SU-DHL-6 (cell line): Measurements from ENCODE around the gene PKNOX2.

Source experiments
- H2AFZ ChIP-seq: fragments of 200-600 bp; sonication (generic); 2 replicates; pipeline ENCODE4 v1.6.1; 2014; ENCODE audit warnings: low read depth, mild to moderate bottlenecking, moderate library complexity, mixed read lengths, antibody characterized with exemption, low read length; ENCODE audit not compliant: severe bottlenecking
- H3F3A ChIP-seq: fragments of 200-600 bp; shearing (Covaris generic); 2 replicates; pipeline ENCODE4 v1.6.0; 2016; ENCODE audit warnings: antibody characterized with exemption, mild to moderate bottlenecking; ENCODE audit not compliant: insufficient read depth
- H3K27ac ChIP-seq: fragments of 200-600 bp; sonication (generic); 2 replicates; pipeline ENCODE4 v1.5.1; 2016; ENCODE audit warnings: low read depth, mild to moderate bottlenecking, low read length, moderate library complexity, mixed read lengths
- H3K27me3 ChIP-seq: fragments of 200-600 bp; sonication (generic), shearing (Covaris generic); 2 replicates; pipeline ENCODE4 v1.6.0; 2014; ENCODE audit warnings: mild to moderate bottlenecking, low read length
- H3K36me3 ChIP-seq: fragments of 200-600 bp; sonication (generic); 2 replicates; pipeline ENCODE4 v1.6.1; 2014; ENCODE audit warnings: mild to moderate bottlenecking, low read length, mixed read lengths
- H3K4me2 ChIP-seq: fragments of 300-600, 200-600 bp; shearing (Covaris generic), sonication (generic); 2 replicates; pipeline ENCODE4 v1.6.0; 2014; ENCODE audit warnings: low read length, low read depth, mild to moderate bottlenecking; ENCODE audit not compliant: poor library complexity, severe bottlenecking
- H3K4me3 ChIP-seq: fragments of 200-600 bp; sonication (generic); 2 replicates; pipeline ENCODE4 v1.5.1; 2014; ENCODE audit warnings: antibody characterized with exemption, low read length, mild to moderate bottlenecking, mixed read lengths; ENCODE audit not compliant: insufficient read depth, poor library complexity, severe bottlenecking
- H3K79me2 ChIP-seq: fragments of 200-600 bp; sonication (generic); 2 replicates; pipeline ENCODE4 v1.6.1; 2014; ENCODE audit warnings: mild to moderate bottlenecking, low read length, moderate library complexity; ENCODE audit not compliant: insufficient read depth
- H3K9ac ChIP-seq: fragments of 200-600 bp; sonication (generic); 2 replicates; pipeline ENCODE4 v1.7.0; 2014; ENCODE audit warnings: mild to moderate bottlenecking, low read length
- H3K9me2 ChIP-seq: fragments of 200-600 bp; sonication (generic); replicated peaks from 2 replicates; pipeline ENCODE4 v1.6.1; 2014; ENCODE audit warnings: low read length; ENCODE audit not compliant: insufficient read depth
- H3K9me3 ChIP-seq: fragments of 200-600 bp; sonication (generic); 2 replicates; pipeline ENCODE4 v1.6.1; 2014; ENCODE audit warnings: low read length, mixed read lengths; ENCODE audit not compliant: insufficient read depth
- H4K20me1 ChIP-seq: fragments of 200-600 bp; sonication (generic); 2 replicates; pipeline ENCODE4 v1.6.1; 2014; ENCODE audit warnings: low read depth, mild to moderate bottlenecking, antibody characterized with exemption, low read length, moderate library complexity, mixed read lengths
- EZH2phosphoT487 ChIP-seq: fragments of 200-600 bp; sonication (generic), shearing (Covaris generic); conservative IDR thresholded peaks from 2 replicates; pipeline ENCODE4 v1.6.1; 2018; ENCODE audit warnings: mild to moderate bottlenecking, antibody characterized with exemption, low read length, moderate library complexity, mixed read lengths
- TF ChIP-seq, protein P1 (sequence below): fragments of 200-600 bp; sonication (generic); IDR thresholded peaks from one replicate; pipeline ENCODE4 v1.5.1; 2017; ENCODE audit warnings: antibody characterized with exemption, mild to moderate bottlenecking, low read length, moderate library complexity; ENCODE audit not compliant: insufficient read depth, poor library complexity, severe bottlenecking

Gene PKNOX2

DNA sequence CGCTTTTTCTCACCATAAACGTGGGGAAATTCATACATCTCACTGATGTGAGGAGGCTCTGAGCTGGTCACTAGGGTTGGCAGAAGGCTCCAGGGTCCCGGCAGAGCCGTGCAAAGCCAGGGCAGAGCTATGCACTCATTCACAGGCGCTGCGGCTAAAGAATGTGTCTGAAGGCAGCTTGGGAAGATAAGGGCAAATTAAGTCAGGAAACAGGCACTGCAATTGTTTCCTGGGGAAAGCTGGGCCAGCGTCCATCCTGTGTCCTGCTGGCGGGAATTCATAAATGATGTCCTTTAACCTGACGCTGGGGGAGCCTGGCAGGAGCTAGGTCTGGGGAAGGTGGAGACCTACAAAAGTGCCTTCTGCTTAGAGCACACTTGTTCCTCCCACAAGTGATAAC is 27.6 kb downstream of the PKNOX2 start:
- Histone ChIP-seq H3K9me3 (no peaks in the 10 kb centered on the region), H3K9ac (no peak overlapping the region), H3K27ac (no peak overlapping the region), H3K9me2 (no peaks in the 10 kb centered on the region), H3F3A (no peaks in the 10 kb centered on the region), H2AFZ (no peak overlapping the region), H3K4me2 (no peak overlapping the region), H3K79me2 (no peaks in the 10 kb centered on the region), H4K20me1 (no peaks in the 10 kb centered on the region), H3K4me3 (no peak overlapping the region), H3K36me3 (no peaks in the 10 kb centered on the region), H3K27me3 (no peaks in the 10 kb centered on the region; the same call in 1 of the 2 replicates)
- TF ChIP-seq EZH2phosphoT487: no peak
- TF ChIP-seq, protein P1, sequence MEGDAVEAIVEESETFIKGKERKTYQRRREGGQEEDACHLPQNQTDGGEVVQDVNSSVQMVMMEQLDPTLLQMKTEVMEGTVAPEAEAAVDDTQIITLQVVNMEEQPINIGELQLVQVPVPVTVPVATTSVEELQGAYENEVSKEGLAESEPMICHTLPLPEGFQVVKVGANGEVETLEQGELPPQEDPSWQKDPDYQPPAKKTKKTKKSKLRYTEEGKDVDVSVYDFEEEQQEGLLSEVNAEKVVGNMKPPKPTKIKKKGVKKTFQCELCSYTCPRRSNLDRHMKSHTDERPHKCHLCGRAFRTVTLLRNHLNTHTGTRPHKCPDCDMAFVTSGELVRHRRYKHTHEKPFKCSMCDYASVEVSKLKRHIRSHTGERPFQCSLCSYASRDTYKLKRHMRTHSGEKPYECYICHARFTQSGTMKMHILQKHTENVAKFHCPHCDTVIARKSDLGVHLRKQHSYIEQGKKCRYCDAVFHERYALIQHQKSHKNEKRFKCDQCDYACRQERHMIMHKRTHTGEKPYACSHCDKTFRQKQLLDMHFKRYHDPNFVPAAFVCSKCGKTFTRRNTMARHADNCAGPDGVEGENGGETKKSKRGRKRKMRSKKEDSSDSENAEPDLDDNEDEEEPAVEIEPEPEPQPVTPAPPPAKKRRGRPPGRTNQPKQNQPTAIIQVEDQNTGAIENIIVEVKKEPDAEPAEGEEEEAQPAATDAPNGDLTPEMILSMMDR: no peak

DNA sequence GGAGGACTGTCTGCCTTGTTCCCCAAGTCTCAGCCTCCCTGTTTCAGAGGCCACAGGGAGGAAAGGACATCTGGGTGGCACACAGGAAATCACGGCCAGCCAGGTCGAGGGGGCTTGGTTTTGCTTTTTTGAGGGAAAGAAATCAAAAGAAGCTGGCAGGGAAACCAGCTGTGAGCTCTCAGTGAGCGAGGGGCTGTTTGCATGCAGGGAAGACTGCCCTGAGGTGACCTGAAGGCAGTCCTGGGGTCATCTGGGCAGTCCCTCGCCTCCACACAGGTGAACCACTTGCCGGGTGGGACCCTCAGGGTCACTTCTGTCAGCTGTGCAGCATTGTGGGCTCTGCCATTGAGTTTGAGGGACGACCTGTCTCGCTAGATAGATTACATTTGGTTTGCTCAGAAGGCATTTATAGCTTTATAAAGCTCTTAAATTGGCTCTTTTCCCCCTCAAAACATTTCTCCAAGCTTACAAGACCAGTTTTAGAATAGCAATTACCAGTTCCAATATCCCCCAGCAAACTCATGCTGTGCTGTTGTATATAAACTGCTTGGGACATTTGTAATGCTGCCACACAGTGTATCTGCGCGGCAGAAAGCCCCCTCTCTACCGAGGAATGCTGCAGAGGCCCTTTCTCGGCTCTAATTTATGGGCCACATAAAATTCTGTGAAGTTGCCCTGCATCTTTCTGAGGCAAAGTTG is 28.3 kb downstream of the PKNOX2 start:
- TF ChIP-seq, protein P1: no peak
- TF ChIP-seq EZH2phosphoT487: no peak
- Histone ChIP-seq H3K9me3 (no peaks in the 10 kb centered on the region), H3K4me2 (no peak overlapping the region), H2AFZ (no peak overlapping the region), H3F3A (no peaks in the 10 kb centered on the region), H3K36me3 (no peaks in the 10 kb centered on the region), H4K20me1 (no peaks in the 10 kb centered on the region), H3K79me2 (no peaks in the 10 kb centered on the region), H3K9ac (no peak overlapping the region), H3K27ac (no peak overlapping the region), H3K27me3 (no peaks in the 10 kb centered on the region; the same call in 1 of the 2 replicates), H3K4me3 (no peak overlapping the region), H3K9me2 (no peaks in the 10 kb centered on the region)

DNA sequence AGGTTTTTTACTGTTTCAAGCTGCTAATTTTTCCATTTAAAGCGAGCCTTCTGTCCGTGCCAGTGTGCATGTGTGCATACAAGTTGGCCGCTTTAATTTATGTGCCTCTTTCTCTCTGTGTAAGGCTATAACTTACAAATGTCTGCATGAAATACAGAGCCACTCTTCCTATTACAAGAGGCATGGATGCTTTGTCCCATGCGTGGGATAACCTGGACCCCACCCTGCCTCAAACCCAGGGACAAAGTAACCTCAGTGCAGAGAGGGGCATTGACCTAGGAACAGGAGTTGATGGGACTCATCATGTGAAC is 28.8 kb downstream of the PKNOX2 start:
- no peak overlapping the region for H3K4me2 ChIP-seq
- no peaks in the 10 kb centered on the region; the same call in 1 of the 2 replicates for H3K27me3 ChIP-seq
- H3F3A ChIP-seq: no peaks in the 10 kb centered on the region
- H3K9me2 ChIP-seq: no peaks in the 10 kb centered on the region
- no peak overlapping the region for H2AFZ ChIP-seq
- H3K4me3 ChIP-seq: no peak overlapping the region
- H3K9me3 ChIP-seq: no peaks in the 10 kb centered on the region
- H3K36me3 ChIP-seq: no peaks in the 10 kb centered on the region
- no peaks in the 10 kb centered on the region for H4K20me1 ChIP-seq
- no peak for TF ChIP-seq EZH2phosphoT487
- TF ChIP-seq, protein P1: no peak
- no peaks in the 10 kb centered on the region for H3K79me2 ChIP-seq
- H3K27ac ChIP-seq: no peak overlapping the region
- H3K9ac ChIP-seq: no peak overlapping the region
